Middle frontal gyrus (tissue), 1 donor: ENCODE results near the gene NOP10.
A peak's percentile ranks its signal among the peaks of the same experiment; 100 is the strongest.
"Not testable (repeated sequence)": the region's sequence is repeated elsewhere in the genome, so short reads cannot be mapped to it uniquely, and the experiment has no call there.

Experiments used
- DNase-seq: peaks from one replicate; pipeline ENCODE4 v3.0.0-alpha.2; 2015; ENCODE audit warnings: low spot score; ENCODE audit errors: extremely low spot score

NOP10 gene

GRCh38 chr15:34358948-34359347 lies 16.0 kb upstream of the NOP10 start:
- no peak for DNase-seq

- no peak for DNase-seq
Observed at GRCh38 chr15:34358367-34358766, 15.4 kb upstream of the NOP10 start.

GRCh38 chr15:34357653-34358052 lies 14.7 kb upstream of the NOP10 start:
- DNase-seq: no peak

GRCh38 chr15:34355241-34355640 lies 12.3 kb upstream of the NOP10 start:
- DNase-seq: no peak

- no peak for DNase-seq
Observed at GRCh38 chr15:34354286-34354685, 11.3 kb upstream of the NOP10 start.

- no peak for DNase-seq
Observed at GRCh38 chr15:34353627-34354026, 10.7 kb upstream of the NOP10 start.

- not testable (repeated sequence) for DNase-seq
Observed at GRCh38 chr15:34352996-34353395, 10.1 kb upstream of the NOP10 start.

GRCh38 chr15:34349769-34350168 lies 6.8 kb upstream of the NOP10 start:
- no peak for DNase-seq

GRCh38 chr15:34348735-34349300 lies 5.9 kb upstream of the NOP10 start:
- no peak for DNase-seq

GRCh38 chr15:34347951-34348638 lies 5.2 kb upstream of the NOP10 start:
- no peak for DNase-seq

- not testable (repeated sequence) for DNase-seq
Observed at GRCh38 chr15:34342213-34342736, 661 bp downstream of the NOP10 start.

- DNase-seq: no peak
Observed at GRCh38 chr15:34341381-34342212, 1.3 kb downstream of the NOP10 start.

- DNase-seq: no peak
Observed at GRCh38 chr15:34339946-34340345, 3.0 kb downstream of the NOP10 start.

- no peak for DNase-seq
Observed at GRCh38 chr15:34338347-34338746, 4.6 kb downstream of the NOP10 start.

- peak; percentile 89 for DNase-seq
Observed at GRCh38 chr15:34337557-34338306, 5.2 kb downstream of the NOP10 start, which contains the start of gene SLC12A6. Gene SLC12A6 (minus strand): TSS chr15:34337781. CDS start chr15:34336680, 1,101 bp downstream.

GRCh38 chr15:34336991-34337556 lies 5.9 kb downstream of the NOP10 start:
- no peak for DNase-seq

GRCh38 chr15:34336231-34336990 lies 6.5 kb downstream of the NOP10 start:
- no peak for DNase-seq

GRCh38 chr15:34335176-34336032 lies 7.5 kb downstream of the NOP10 start:
- no peak for DNase-seq

GRCh38 chr15:34334672-34335071 lies 8.3 kb downstream of the NOP10 start:
- no peak for DNase-seq
